ENCODE results near the gene CARD6.
"Not testable (repeated sequence)": the region's sequence is repeated elsewhere in the genome, so short reads cannot be mapped to it uniquely, and the experiment has no call there.

Gene CARD6

GRCh38 chr5:40869384-40869783 lies 28.2 kb downstream of the CARD6 start:
- DNase-seq: no peak

GRCh38 chr5:40871177-40871576 lies 30.0 kb downstream of the CARD6 start:
- DNase-seq: peak in 10 of 56 donors; percentile 10 to 64 (median 26)

- not testable (repeated sequence) for DNase-seq
Observed at GRCh38 chr5:40872253-40872652, 31.1 kb downstream of the CARD6 start.

GRCh38 chr5:40873286-40873880 lies 32.2 kb downstream of the CARD6 start:
- DNase-seq: no peak

GRCh38 chr5:40875958-40876357 lies 34.8 kb downstream of the CARD6 start:
- no peak for DNase-seq

GRCh38 chr5:40877371-40877988 lies 36.3 kb downstream of the CARD6 start:
- peak in 7 of 56 donors; percentile 2 to 23 (median 9) for DNase-seq

GRCh38 chr5:40879163-40879942 lies 38.2 kb downstream of the CARD6 start:
- DNase-seq: no peak

- DNase-seq: no peak
Observed at GRCh38 chr5:40882291-40882690, 41.1 kb downstream of the CARD6 start.

- DNase-seq: not testable (repeated sequence)
Observed at GRCh38 chr5:40883051-40883450, 41.9 kb downstream of the CARD6 start.

GRCh38 chr5:40895440-40896425 lies 54.6 kb downstream of the CARD6 start:
- DNase-seq: not testable (repeated sequence)

GRCh38 chr5:40904205-40904993 lies 63.2 kb downstream of the CARD6 start:
- DNase-seq: peak in 33 of 56 donors; percentile 0 to 68 (median 17)

- no peak for DNase-seq
Observed at GRCh38 chr5:40904994-40905306, 63.8 kb downstream of the CARD6 start.

GRCh38 chr5:40906351-40906751 lies 65.2 kb downstream of the CARD6 start:
- DNase-seq: peak in 3 of 56 donors; percentile 5 to 16 (median 10)

GRCh38 chr5:40909264-40909663 lies 68.1 kb downstream of the CARD6 start, which contains the start of gene C7:
TSS of gene C7 (plus strand) at chr5:40909497. CDS start at chr5:40909611, 114 bp downstream.
- DNase-seq: no peak

- DNase-seq: no peak
Observed at GRCh38 chr5:40909723-40910122, 68.6 kb downstream of the CARD6 start.
